ENCODE measurements around the gene GPC1. TPM values are rescaled to one million over a fixed set of nuclear protein-coding genes. Genes with fewer than 3 reads are reported as not detected.
A peak's percentile ranks its signal among the peaks of the same experiment; 100 is the strongest.

GPC1 gene
- total and polyA plus RNA-seq, 10 donors: 4.1 to 25.0 (median 15.1) TPM

GRCh38 chr2:240446664-240447175, 11.3 kb downstream of the GPC1 start:
- intact Hi-C loops (cut with DNase I; ENCODE audit: low total_unique reads): no loop called here
- Histone ChIP-seq H3K27me3 (replicated peaks in 1 of 7) (peaks cover 3 to 52% (median 13%) of the 10 kb centered on the region in 7 donors), H3K9me3 (no peaks in the 10 kb centered on the region), H3K27ac (no peak overlapping the region), H3K36me3 (no peaks in the 10 kb centered on the region), H3K4me1 (peaks cover 0 to 13% (median 3%) of the 10 kb centered on the region in 6 donors), H3K4me3 (no peak overlapping the region)
- TF ChIP-seq POLR2A (IDR thresholded peaks at IDR 0.05) (no peak), POLR2AphosphoS5 (IDR thresholded peaks at IDR 0.05) (no peak), CTCF (IDR thresholded peaks at IDR 0.05 in 8 of 11, conservative IDR thresholded peaks at IDR 0.05 in 3 of 11) (no peak)
- WGBS, 5 donors: 67 to 92% (median 91%) methylated on average over 9 to 12 of the region's 12 CpGs
- DNase-seq: no peak

- Histone ChIP-seq H3K27ac (no peak overlapping the region), H3K4me1 (peaks cover 0 to 20% (median 9%) of the 10 kb centered on the region in 6 donors), H3K27me3 (replicated peaks in 1 of 7) (peaks cover 3 to 59% (median 20%) of the 10 kb centered on the region in 7 donors), H3K9me3 (no peaks in the 10 kb centered on the region), H3K36me3 (no peaks in the 10 kb centered on the region), H3K4me3 (no peak overlapping the region)
- 73 to 83% (median 76%) methylated on average over 18 to 22 of the region's 22 CpGs for WGBS, 5 donors
- TF ChIP-seq POLR2A (IDR thresholded peaks at IDR 0.05) (no peak), CTCF (IDR thresholded peaks at IDR 0.05 in 8 of 11, conservative IDR thresholded peaks at IDR 0.05 in 3 of 11) (no peak), POLR2AphosphoS5 (IDR thresholded peaks at IDR 0.05) (no peak)
- intact Hi-C loops (cut with DNase I; ENCODE audit: low total_unique reads): no loop called here
- DNase-seq: no peak
Observed at GRCh38 chr2:240447331-240447730, 11.9 kb downstream of the GPC1 start.

- Histone ChIP-seq H3K36me3 (no peaks in the 10 kb centered on the region), H3K4me1 (peaks cover 0 to 23% (median 11%) of the 10 kb centered on the region in 6 donors), H3K27ac (no peak overlapping the region), H3K27me3 (replicated peaks in 1 of 7) (peaks cover 3 to 65% (median 26%) of the 10 kb centered on the region in 7 donors), H3K9me3 (no peaks in the 10 kb centered on the region), H3K4me3 (no peak overlapping the region)
- TF ChIP-seq POLR2AphosphoS5 (IDR thresholded peaks at IDR 0.05): peak in 1 of 3 donors; percentile 23
- no peak for TF ChIP-seq CTCF (IDR thresholded peaks at IDR 0.05 in 8 of 11, conservative IDR thresholded peaks at IDR 0.05 in 3 of 11)
- 56 to 80% (median 75%) methylated on average over 15 of the region's 15 CpGs for WGBS, 5 donors
- intact Hi-C loops (cut with DNase I; ENCODE audit: low total_unique reads): no loop called here
- DNase-seq: no peak
Observed at GRCh38 chr2:240447934-240448333, 12.5 kb downstream of the GPC1 start.

GRCh38 chr2:240448387-240449274, 13.2 kb downstream of the GPC1 start:
- no peak for DNase-seq
- H3K9me3 ChIP-seq: no peaks in the 10 kb centered on the region
- intact Hi-C loops (cut with DNase I; ENCODE audit: low total_unique reads): no loop called here
- TF ChIP-seq POLR2A (IDR thresholded peaks at IDR 0.05) (no peak), CTCF (IDR thresholded peaks at IDR 0.05 in 8 of 11, conservative IDR thresholded peaks at IDR 0.05 in 3 of 11) (no peak)
- H3K4me3 ChIP-seq: no peak overlapping the region
- no peaks in the 10 kb centered on the region for H3K36me3 ChIP-seq
- 80 to 91% (median 88%) methylated on average over 19 to 23 of the region's 23 CpGs for WGBS, 5 donors
- peaks cover 3 to 71% (median 29%) of the 10 kb centered on the region in 7 donors for H3K27me3 ChIP-seq (replicated peaks in 1 of 7)
- H3K4me1 ChIP-seq: peaks cover 0 to 27% (median 13%) of the 10 kb centered on the region in 6 donors
- H3K27ac ChIP-seq: no peak overlapping the region
